Endothelial cell of umbilical vein (primary cell): ENCODE data around the gene PSMA6.

Source experiments
- EZH2 ChIP-seq: IDR thresholded peaks from 2 replicates; pipeline ENCODE4 v1.6.1; 2012; ENCODE audit warnings: borderline replicate concordance, low read depth, mild to moderate bottlenecking, moderate library complexity, low read length, inconsistent platforms; ENCODE audit not compliant: severe bottlenecking
- GATA2 ChIP-seq: IDR thresholded peaks from 2 replicates; pipeline ENCODE4 v1.7.0; 2011; ENCODE audit warnings: low read depth, mild to moderate bottlenecking, moderate library complexity, mixed read lengths, low read length; ENCODE audit not compliant: insufficient read length, insufficient read depth
- JUN ChIP-seq: IDR thresholded peaks from 2 replicates; pipeline ENCODE4 v1.6.1; 2011; ENCODE audit warnings: borderline replicate concordance, low read depth; ENCODE audit not compliant: insufficient read length, insufficient read depth
- POLR2A ChIP-seq: IDR thresholded peaks from 2 replicates; pipeline ENCODE4 v1.6.1; 2012; ENCODE audit warnings: low read depth, mild to moderate bottlenecking, control low read depth, low read length
- POLR2AphosphoS5 ChIP-seq: IDR thresholded peaks from 2 replicates; pipeline ENCODE4 v1.6.1; 2012; ENCODE audit warnings: low read depth, mild to moderate bottlenecking, control low read depth, low read length, moderate library complexity; ENCODE audit not compliant: insufficient read depth
- TF ChIP-seq, protein P1 (sequence below), 2 donors: IDR thresholded peaks; 1 replicate in 1 of 2; 2 replicates in 1 of 2; pipeline ENCODE4 v1.5.1; 2011; ENCODE audit warnings: low read length in 2 of 2, mild to moderate bottlenecking in 2 of 2, moderate library complexity in 2 of 2, control low read depth in 1 of 2, inconsistent platforms in 1 of 2, low read depth in 1 of 2; ENCODE audit not compliant: insufficient read depth in 1 of 2; ENCODE audit errors: extremely low read depth in 1 of 2

DNA sequence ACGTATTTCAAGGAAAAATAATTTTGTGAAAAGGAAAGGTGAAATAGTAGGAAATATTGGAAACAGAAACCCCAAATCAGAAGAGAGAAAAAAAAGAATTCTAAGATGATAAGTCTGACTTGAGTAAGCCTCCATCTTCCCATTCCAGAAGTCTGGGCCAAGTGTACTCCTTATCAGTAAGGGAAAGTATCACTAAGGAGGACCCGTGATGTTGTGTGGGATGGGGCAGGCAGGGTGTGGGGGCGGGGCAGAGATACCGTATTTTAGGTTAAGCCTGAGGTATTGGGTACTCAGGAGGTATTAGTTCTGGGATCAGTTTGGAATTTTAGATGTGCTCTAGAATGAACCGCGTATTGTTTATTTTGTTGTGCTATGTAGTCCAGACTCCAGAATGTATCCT lies 33.8 kb upstream of the PSMA6 start:
- TF ChIP-seq POLR2AphosphoS5 (no peak), EZH2 (no peak), POLR2A (no peak), JUN (no peak), GATA2 (no peak)
- TF ChIP-seq, protein P1, sequence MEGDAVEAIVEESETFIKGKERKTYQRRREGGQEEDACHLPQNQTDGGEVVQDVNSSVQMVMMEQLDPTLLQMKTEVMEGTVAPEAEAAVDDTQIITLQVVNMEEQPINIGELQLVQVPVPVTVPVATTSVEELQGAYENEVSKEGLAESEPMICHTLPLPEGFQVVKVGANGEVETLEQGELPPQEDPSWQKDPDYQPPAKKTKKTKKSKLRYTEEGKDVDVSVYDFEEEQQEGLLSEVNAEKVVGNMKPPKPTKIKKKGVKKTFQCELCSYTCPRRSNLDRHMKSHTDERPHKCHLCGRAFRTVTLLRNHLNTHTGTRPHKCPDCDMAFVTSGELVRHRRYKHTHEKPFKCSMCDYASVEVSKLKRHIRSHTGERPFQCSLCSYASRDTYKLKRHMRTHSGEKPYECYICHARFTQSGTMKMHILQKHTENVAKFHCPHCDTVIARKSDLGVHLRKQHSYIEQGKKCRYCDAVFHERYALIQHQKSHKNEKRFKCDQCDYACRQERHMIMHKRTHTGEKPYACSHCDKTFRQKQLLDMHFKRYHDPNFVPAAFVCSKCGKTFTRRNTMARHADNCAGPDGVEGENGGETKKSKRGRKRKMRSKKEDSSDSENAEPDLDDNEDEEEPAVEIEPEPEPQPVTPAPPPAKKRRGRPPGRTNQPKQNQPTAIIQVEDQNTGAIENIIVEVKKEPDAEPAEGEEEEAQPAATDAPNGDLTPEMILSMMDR (IDR thresholded peaks at IDR 0.05; ENCODE audit: extremely low read depth in 1 of 2, insufficient read depth in 1 of 2, low read depth in 1 of 2, low read length in 2 of 2): no peak
